HG03095 (cell line): Measurements from ENCODE around the gene POLL.
"Not testable (repeated sequence)": the region's sequence is repeated elsewhere in the genome, so short reads cannot be mapped to it uniquely, and the experiment has no call there.

Source experiments
- ATAC-seq: cut with Tn5 transposase; IDR thresholded peaks from one replicate; pipeline ENCODE4 v1.9.1; 2021; ENCODE audit warnings: moderate library complexity; ENCODE audit not compliant: unreplicated experiment

Gene POLL

DNA sequence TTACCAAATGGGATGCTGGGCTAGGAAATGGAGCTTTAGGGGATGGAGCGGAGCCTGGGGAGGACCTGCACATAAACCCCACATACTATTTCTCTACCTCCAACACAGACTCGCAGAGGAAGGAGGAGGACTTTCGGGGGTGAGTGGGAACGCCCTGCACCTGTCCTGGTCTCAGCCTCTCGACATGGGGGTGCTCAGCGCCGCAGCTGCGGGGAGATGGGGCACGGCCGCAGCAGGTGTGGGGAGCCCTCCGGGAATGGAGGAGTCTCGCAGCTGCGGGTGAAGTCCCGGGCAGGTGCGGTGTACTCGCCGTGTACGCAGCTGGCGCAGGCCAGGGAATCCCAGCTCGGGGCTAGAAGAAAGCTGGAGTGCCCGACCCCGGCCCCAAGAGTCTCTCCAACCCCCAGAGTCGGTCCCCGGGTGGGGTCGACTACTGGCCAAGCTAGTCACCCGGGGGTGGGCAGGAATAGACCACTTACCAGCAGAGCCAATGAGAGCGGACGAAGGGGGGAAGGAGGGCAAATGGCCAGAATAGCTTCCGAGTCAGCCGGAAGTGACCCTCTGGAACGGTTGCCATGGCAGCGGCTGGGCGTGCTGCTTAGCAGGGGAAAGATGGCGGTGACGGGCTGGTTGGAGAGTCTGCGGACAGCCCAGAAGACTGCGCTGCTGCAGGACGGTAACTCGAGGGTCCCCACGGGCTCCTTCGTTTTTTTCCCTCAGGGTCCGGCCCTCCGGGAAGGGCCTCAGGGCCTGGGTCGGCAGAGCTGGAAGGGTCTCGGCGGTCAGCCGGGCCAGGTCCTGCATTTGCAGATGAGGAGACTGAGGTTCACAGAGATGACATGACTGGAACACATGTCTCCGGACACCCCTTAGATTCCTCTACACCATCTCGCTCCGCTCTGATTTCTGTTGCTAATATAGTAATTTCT, at the start of gene POLL, which contains the start of gene DPCD:
POLL (minus strand) TSS at position 533 of the 929 bp plus-strand sequence. CDS start 897 bp downstream, outside the sequence.
DPCD (plus strand) TSS at position 597 of the 929 bp plus-strand sequence; CDS start at position 613, 16 bp downstream.
- peak; percentile 98 for ATAC-seq

DNA sequence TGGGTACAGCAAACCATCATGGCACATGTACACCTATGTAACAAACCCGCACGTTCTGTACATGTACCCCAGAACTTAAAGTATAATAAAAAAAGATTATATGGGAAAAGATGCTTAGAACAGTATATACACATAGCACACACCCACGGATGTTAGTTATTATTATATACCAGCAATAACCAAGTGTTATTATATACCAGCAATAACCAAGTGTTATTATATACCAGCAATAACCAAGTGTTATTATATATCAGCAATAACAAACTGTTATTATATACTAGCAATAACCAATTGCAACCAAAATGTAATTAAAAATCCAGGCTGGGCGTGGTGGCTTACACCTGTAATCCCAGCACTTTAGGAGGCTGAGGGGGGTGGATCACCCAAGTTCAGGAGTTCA, 45.5 kb upstream of the POLL start:
- ATAC-seq: not testable (repeated sequence)

DNA sequence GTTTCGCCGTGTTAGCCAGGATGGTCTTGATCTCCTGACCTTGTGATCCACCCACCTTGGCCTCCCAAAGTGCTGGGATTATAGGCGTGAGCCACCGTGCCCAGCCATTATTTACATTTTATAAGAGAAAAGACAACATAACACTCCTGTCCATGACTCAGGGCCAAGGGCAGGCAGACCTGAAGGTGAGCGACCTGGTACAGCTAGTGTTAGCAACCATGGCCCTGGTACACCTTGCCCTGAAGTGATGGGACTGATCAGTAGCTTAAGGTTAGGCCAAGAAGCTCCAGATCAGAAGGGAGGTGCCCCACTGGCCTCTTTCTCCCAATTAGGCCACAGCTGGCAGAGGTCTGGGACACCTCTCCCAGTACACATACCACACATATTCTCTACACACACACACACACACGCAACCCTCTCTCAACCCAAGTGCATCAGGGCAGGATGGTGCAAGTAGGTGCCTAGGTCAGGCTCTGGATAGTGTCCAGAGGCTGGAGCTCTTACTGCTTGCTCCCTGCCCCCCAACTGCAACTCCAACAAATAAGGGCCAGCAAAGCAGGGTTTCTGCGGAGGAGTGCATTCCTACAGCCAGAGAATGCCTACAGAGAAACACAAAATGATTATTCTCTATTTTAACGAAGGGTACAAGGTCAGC, 43.9 kb upstream of the POLL start:
- ATAC-seq: no peak

DNA sequence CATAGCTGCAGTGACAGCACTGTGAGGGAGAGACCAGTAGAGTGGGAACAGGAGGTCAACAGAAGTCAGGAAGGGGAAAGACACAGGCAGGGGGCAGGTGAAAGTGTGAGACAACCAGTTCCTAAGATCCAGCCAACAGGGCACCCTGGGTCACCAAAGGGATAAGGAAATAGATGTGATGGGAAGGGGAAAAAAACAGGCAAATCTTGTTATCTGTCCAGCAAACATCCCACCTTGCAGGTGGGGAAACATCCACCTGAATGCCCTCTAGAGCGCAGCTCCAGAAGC, 42.5 kb upstream of the POLL start:
- ATAC-seq: no peak

DNA sequence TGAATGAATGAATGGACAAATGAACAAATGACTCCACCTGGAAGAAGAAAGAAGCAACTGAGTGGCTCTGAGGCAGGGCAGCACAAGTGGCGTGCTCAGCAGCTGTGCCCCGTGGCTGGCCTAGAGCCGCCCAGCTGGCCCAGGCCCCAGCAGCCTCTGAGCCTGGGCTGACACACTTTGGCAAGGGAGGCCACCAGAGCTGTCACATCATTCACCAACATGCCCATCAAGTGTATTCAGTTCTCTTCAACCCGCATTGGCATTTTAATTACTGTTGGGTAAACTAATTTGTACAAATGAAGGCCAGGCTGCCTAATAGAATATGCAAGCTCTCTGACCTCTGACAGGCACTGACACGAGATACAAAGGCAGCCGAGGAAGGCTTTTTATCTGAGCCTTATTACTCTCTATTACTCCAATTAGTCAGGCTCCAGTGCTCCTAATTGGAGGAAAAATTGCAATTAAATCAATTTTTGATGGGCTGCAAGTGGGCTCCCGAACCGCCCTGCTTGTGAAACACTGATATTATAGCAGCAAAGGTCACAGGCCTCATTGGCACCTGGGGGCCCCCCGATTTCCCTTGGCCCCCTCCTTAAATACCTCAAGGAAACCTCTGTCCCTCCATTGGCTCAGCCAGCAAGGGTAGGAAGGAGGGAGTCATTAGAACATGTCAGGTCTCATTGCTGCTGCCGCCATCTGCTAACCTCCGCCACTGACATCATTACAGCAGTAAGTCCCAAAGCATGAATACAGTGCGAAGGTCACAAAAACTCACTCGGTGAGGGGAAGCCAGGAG, 42.0 kb upstream of the POLL start:
- ATAC-seq: no peak

DNA sequence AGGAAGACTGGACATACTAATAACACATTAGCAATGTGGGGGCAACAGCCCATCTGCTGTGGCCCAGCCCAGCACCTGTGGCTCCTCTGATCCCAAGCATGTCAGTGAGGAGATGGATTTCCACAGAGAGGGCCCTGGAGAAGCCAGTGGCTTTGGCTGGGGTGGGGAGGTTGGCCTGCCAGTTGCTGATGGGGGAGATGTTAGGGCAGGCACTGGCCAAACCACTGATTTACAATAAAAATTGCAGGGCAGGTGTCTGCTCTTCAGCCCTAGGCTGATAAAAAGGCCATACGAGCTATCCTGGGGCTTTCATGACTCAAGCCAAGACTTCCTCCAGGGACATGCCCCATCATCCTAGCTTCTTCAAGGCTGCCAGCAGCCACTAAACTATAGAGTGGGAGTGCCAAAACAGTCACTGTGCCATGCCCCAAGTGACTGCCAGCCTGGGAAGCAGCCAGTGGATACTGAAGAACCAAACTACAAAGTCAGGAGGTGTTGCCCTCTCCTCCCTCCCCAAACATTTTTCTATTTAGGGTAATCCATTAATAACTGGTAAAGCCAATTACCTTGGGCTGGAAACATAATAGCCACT, 37.9 kb upstream of the POLL start:
- ATAC-seq: no peak

DNA sequence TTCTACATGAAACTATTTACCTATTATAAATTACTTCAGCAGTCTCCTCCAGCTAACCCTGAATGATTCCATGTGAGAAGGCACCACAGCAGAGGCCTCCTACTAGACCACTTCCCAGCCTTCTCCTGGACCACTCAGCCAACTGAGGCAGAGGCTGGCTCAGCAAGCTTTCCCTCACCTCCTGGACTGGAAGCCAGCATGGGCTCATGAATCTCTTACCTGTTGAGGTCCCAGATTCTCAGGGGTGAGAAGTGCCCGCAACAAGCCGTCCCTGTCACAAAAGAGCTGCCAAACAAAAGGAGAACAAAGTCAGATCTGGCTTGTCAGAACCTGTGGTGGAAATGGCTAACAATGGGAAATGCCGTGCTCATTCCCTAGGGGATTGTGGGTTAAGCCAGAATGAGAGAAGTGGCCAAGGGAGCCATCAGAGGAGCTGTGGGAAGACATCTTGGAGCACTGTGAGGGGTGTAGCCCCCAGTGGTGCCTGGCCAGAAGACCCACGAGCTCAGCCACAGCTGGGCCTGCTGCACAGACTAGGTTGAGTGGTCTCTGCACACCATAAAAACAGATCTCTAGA, 36.6 kb upstream of the POLL start:
- ATAC-seq: no peak

DNA sequence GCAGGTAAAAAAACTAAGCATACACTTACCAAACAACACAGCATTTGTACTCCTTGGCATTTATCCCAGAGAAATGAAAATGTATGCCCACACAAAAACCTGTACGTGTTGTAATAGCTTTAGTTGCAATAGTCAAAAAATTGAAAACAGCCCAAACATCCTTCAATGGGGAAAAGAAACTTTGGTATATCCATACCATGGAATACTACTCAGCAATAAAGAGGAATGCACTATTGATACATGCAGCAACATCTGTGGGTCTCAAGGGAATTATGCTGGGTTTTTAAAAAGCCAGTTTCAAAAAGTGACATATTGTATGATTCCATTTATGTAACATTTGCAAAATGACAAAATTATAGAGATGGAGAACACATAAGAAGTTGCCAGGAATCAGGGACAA, 35.5 kb upstream of the POLL start:
- no peak for ATAC-seq

DNA sequence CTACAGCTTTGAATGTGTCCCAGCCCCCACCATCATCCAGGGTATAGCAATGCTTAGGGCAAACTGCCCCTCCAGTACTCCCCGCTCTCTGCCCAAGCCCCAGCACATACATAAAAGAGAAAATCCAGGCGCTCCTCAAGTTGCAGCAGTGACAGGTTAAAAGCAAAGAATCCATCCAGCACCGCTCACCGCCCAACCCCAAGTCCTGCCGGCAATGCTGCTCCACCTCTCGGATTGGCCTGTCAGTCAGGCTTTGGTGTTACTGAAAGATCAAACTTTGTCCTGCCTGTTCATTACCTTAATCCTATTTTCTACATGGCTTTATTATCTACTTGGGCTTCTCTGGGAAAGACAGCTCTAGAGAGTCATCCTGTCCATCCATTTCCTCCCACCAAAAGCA, 31.9 kb upstream of the POLL start:
- no peak for ATAC-seq

DNA sequence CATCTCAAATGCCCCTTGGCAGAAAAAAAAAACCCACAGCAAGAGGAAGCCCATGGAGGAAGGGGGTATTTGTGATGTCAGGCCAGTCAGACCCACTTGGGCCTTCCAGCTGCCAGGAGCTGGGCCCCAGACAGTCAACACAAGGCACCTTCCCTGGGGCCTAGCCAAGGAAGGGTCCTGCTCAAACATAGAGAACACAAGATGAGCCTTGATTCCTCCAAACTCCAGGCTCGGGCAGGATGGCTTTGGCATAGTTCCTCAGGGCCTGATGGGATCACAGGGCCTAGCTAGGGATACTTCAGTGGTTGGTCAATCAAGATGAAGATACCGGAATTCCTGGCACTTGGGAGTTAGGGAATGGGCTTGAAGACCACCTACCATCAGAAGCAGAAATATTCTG, 30.8 kb upstream of the POLL start:
- ATAC-seq: no peak

DNA sequence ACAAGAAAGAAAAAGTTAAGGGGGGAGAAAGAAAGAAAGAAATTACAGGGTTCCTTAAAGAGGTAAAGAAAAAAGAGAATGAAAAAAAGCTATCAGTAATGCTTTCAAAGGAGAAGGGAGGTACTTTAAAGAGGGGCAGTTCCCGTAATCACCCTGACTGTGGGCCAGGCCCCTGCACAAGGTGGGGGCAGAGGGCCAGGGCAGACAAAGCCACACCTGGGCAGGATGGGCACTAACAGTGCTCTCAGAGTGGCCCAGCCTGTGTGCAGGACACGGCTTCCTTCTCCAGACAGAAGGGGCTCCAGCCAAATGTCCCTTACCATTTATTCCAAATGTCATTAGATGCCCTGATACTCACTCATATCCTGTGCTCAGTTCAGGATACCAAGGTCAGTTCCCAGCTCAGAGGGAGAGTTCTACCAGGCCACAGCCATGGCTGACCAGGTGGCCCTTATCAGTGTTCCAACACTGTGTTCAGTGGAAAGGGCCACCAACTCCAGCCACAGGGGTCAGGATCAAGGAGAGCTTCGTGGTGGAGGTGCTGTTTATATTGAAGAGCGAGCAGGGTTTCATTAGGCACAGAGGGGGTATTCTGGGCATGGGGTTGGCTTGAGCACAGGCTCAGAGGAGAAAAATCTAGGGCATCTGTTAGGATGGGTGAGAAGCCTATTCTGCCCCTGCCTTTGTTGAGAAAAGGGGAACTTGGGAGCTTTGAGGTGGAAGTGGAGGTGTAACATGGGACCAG, 29.9 kb upstream of the POLL start:
- ATAC-seq: no peak

DNA sequence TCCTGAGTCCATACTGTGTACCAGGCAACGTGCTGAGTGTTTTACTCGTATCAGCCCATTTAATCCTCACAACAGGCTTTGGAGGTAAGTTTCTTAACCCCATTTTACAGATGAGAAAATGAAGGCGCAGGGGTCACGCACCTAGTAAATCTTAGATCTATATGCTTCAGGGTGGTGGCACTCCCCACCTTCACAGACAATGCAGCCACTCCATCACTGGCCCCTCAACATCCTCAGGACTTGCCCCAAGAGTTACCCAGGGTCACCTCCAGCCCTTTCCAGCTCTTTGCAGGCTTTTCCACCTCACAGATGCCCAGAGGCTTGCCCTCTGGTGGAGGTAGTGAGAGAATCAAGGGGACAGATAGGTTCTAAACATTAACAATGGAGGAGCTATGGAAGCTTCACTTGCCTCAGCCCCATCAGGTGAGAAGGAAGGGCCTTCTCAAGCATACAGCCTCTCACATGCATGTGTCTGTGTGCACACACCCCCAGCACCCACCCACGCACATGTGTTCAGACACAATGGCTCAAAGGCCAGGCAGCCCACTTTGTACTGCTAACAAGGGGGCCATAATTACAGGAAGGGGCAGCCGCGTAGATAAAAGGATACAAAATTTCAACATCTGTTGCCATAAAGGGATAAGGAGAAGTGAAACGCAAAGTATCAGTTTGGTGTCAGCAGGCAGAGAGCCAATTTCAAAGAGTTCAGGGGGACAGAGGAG, 29.2 kb upstream of the POLL start:
- no peak for ATAC-seq

DNA sequence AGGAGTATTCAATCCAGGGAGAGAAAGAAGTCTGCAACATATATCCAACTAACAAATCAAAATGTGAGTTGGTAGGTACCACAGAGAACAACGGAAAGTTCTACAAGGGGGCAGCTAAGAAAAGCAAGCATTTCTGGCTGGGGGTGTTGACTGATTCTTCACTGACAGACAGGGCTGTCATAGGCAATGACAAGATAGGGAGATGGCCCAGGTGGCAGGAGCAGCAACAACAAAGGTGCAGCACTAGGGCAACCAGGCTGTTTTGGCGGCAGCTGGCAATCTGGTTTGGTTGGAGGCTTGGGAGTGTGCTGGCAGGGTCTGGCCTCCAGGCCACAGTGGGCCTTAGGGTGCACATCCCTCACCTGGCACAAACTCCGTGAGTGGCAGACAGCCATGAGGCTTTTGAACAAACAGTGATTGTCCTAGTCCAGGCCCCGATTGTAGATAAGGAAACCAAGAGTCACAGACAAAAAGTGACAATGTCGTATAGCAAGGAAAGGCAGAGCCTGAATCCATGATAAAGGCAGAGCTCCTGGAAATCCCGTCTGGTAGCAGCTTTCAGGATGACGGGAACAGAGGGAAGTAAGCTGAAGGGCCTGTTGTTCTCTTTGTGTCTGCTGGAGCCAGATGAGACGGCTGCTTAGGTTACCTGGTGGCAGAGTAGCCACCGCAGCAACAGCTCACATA, 28.5 kb upstream of the POLL start:
- no peak for ATAC-seq

DNA sequence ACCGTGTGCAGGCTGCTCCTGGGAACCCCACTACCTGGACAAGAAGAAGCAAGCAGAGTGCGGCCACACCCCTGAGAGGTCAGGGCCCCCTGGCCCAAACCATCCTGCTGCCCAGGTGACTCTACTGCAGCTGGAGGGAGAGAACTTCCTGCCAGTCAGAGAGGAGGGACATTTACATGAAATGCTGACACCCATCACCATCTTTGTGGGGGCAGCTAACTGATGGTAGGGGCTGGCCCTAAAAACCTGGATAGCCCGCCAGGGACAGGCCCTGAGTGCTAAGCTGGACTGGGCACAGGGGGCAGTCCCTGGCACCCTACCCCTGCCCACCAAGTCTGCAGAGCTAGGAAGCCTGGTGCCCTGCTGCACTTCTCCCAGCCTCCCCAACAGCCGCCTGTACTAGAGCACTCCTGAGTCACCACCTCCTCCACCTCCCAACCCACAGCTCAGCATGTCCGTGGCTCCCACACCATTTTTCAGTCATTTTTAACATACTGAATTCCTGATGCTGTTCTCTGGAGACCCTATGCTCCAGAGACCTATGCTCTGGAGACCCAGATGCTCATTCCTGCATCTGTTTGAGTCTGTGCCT, 27.6 kb upstream of the POLL start:
- ATAC-seq: no peak

DNA sequence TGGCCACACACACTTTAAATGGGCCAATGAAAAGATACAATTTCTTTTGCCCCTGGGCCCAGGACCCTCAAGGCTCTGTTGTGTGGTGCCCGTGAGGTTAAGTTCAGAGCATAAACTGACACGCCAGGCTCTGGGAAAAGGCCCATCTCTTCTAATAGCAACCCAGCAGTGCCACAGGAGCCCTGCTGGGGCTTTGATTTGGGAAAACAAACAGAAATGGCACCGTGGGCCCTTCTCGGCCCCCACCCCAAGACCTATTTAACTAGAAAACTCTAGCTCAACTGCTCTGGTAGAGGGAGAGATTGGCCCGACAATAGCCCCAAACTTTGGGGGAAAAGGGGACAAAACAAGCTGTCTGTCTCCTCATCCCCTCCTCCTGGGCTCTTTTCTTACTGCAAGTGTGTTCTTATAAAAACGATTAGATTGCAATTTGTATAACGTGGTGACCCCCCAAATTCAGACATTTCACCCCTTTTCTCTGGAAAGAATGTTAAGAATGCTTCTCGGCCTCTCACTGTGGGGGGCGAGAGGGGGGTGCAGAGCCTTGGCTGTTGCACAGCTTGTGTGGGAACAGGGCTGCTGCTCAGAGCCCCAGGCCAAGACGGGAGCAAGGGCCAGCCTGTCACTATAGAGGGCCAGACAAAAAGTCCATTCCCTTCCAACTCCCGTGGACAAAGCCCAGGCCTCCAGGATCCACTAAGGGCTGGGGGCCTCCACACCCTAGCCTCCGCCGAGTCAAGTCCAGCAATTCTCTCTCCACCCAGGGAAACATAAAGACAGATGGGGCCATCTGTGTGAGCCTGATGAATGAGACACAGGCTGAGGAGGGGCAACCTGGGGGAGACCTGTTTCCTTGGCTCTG, 26.8 kb upstream of the POLL start:
- ATAC-seq: no peak

DNA sequence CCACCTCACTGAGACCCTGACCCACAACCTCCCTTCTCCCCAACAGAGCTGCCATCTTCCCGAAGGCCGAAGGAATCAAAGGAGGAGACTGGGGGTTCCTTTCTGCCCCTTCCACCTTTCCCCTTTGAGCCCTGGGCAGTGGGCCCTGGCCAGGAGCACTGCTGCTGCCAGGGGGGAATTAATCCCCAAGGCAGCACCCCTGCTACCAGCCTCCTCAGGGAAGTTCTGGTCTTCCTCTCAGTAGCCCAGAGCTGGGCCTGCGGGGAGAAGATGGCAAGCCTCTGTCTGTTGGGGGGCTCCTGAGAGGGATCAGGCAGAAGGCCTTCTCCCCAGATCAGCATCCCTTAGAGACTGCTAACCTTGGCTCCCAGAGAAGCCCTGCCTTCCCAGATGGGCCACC, 25.6 kb upstream of the POLL start:
- no peak for ATAC-seq

DNA sequence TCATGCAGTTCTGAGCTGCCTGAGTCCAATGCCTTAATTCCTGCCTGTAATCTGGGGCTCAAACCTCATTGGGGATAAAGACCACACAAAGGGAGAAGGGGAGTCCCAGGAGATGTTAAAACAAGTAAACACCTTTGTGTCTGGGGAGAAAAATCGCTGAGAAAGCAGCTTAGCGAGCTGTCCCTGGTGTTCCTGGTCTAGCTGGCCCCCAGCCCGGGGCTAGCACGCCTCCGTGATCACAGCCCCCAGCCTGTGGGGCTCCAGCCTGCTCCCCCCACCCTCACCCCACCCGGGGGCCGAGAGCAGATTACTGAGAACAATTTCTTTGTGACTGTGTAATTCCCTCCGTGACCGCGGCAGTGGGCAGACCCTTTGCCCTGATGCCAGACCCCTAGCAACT, 24.8 kb upstream of the POLL start:
- ATAC-seq: no peak

DNA sequence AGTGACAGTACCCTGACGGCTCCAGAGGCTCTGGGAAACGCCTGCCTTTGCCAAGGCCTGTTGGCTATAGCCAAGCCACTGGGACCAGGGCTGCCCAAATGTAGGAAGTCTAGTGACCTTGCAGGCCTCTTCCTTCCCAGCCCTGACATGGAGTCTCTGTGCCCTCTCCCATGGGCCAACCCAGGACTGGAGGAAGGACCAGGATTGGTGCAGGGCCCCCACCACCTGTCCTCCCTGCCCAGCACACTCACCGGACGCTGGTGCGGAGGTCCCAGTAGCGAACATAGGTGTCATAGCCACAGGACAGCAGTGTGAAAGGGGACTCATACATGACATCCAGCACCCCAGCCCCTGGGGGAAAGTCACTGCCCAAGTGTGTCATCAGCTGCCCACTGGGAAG, 24.0 kb upstream of the POLL start:
- no peak for ATAC-seq
